ENCODE data around the gene CD99L2.

CD99L2 gene

DNA sequence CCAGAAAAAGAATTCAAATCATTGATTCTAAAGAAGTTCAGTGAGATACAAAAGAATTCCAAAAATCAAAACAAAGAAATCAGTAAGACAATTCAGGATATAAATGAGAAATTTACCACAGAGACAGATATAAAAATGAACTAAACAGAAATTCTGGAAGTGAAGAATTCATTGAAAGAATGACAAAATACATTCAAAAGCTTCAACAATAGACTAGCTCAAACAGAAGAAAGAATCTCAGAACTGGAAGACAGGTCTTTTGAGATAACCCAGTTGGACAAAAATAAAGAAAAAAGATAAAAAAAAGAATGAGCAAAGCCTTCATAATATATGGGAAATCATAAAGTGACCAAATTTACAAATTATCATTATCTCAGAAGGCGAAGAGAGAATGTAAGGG, 41.7 kb downstream of the CD99L2 start:
- TF ChIP-seq CTCF (IDR thresholded peaks at IDR 0.05; ENCODE audit: low read depth, low read length), result no peak
- no peak for DNase-seq (ENCODE audit: extremely low read depth, low read depth)

GRCh38 chrX:150856101-150856500, 42.4 kb downstream of the CD99L2 start:
- DNase-seq (ENCODE audit: extremely low read depth, low read depth), result no peak
- no peak for TF ChIP-seq CTCF (IDR thresholded peaks at IDR 0.05; ENCODE audit: low read depth, low read length)

GRCh38 chrX:150854856-150855255, 43.6 kb downstream of the CD99L2 start:
- no peak for DNase-seq (ENCODE audit: extremely low read depth, low read depth)
- TF ChIP-seq CTCF (IDR thresholded peaks at IDR 0.05; ENCODE audit: low read depth, low read length), result no peak

- no peak for DNase-seq (ENCODE audit: extremely low read depth, low read depth)
Measured at GRCh38 chrX:150849996-150850720, 48.3 kb downstream of the CD99L2 start.

DNA sequence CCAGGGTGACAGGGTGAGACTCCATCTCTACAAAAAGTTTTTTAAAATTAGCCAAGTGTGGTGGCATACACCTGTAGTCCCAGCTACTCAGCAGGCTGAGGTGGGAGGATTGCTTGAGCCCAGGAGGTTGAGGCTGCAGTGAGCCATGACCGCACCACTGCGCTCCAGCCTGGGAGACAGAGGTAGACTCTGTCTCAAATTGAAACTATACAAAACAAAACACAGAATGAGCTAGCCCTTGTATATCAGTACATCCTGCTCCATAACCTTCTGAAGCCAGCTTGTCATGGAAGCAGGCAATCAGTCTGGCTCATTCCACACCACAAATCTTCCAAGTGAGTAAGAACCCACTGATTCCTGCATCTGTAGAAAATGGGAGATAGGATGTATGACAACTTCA, 49.0 kb downstream of the CD99L2 start:
- DNase-seq (ENCODE audit: extremely low read depth, low read depth), result no peak
- no peak for TF ChIP-seq CTCF (IDR thresholded peaks at IDR 0.05; ENCODE audit: low read depth, low read length)

More at GRCh38 chrX:150849996-150850720, 48.3 kb downstream of the CD99L2 start:
- TF ChIP-seq CTCF (IDR thresholded peaks at IDR 0.05; ENCODE audit: low read depth, low read length), result no peak

GRCh38 chrX:150848914-150849365, 49.5 kb downstream of the CD99L2 start:
- no peak for DNase-seq (ENCODE audit: extremely low read depth, low read depth)

More at GRCh38 chrX:150848914-150849365, 49.5 kb downstream of the CD99L2 start:
- TF ChIP-seq CTCF (IDR thresholded peaks at IDR 0.05; ENCODE audit: low read depth, low read length), result no peak

Data from AG09319 (cell line).